A549 (cell line): Measurements from ENCODE around the gene SORCS3. TPM values are rescaled to one million over a fixed set of nuclear protein-coding genes. Genes with fewer than 3 reads are reported as not detected.

Experiments
- ATAC-seq, 2 experiments: fragments of 200-7000 bp in 1 of 2; fragments of >200 bp in 1 of 2; cut with Nextera tagmentation in 1 of 2; cut with Tn5 transposase in 1 of 2; 3 replicates each; pipeline versions ENCODE4 v1.8.0 to v1.9.1; 2018 to 2020; ENCODE audit warnings: mild to moderate bottlenecking in 1 of 2, moderate library complexity in 1 of 2
- CTCF ChIA-PET: fragments of 300-600 bp; sonication (Branson Sonifier 250); formaldehyde crosslinking; extraction: SDS; loops from one replicate; lab custom pipeline; 2021; ENCODE audit warnings: antibody characterized with exemption, inconsistent platforms; lab: Yijun Ruan, JAX
- POLR2A ChIA-PET: fragments of 350-600 bp; formaldehyde crosslinking; extraction: SDS; loops from one replicate; lab custom pipeline; 2021; ENCODE audit warnings: antibody characterized with exemption, inconsistent platforms; lab: Yijun Ruan, JAX
- DNase-seq, 2 experiments: peaks; one replicate each; pipeline versions ENCODE4 v3.0.0 to v3.0.0-alpha.2; 2011 to 2016; ENCODE audit warnings: low read depth in 1 of 2, low spot score in 1 of 2
- FAIRE-seq: peaks from 2 replicates; lab custom pipeline; 2011; peaks lifted over from hg19 to GRCh38; lab: Jason Lieb, UNC
- H3K27ac ChIP-seq, 2 experiments: fragments of >200 bp; sonication (Bioruptor Twin); formaldehyde crosslinking; 3 replicates each; pipeline ENCODE4 v1.5.1; 2016 to 2017
- H3K4me1 ChIP-seq: fragments of >200 bp; sonication (Bioruptor Twin); formaldehyde crosslinking; 3 replicates; pipeline ENCODE4 v1.6.1; 2016
- H3K4me2 ChIP-seq: fragments of >200 bp; sonication (Bioruptor Twin); formaldehyde crosslinking; 3 replicates; pipeline ENCODE4 v1.6.1; 2016
- H3K4me3 ChIP-seq: fragments of >200 bp; sonication (Bioruptor Twin); formaldehyde crosslinking; 3 replicates; pipeline ENCODE4 v1.5.1; 2016
- H3K9me3 ChIP-seq: fragments of >200 bp; sonication (Bioruptor Twin); formaldehyde crosslinking; 3 replicates; pipeline ENCODE4 v1.6.1; 2016
- CHD4 ChIP-seq: fragments of 200-600 bp; sonication (generic); IDR thresholded peaks from 2 replicates; pipeline ENCODE4 v1.6.1; 2016; ENCODE audit warnings: antibody characterized with exemption, mild to moderate bottlenecking, borderline replicate concordance
- E2F6 ChIP-seq: IDR thresholded peaks from 2 replicates; pipeline ENCODE4 v1.6.1; 2012; ENCODE audit warnings: low read depth, borderline replicate concordance
- EHF ChIP-seq: fragments of 250-450 bp; sonication (Bioruptor Pico); IDR thresholded peaks from 2 replicates; pipeline ENCODE4 v1.5.0; 2020; ENCODE audit warnings: mild to moderate bottlenecking
- ESRRA ChIP-seq: fragments of 150-350 bp; IDR thresholded peaks from 2 replicates; pipeline ENCODE4 v1.6.1; 2014; ENCODE audit warnings: mild to moderate bottlenecking, low read length, borderline replicate concordance
- FOSB ChIP-seq: fragments of 250-450 bp; sonication (Bioruptor Pico); IDR thresholded peaks from 2 replicates; pipeline ENCODE4 v1.5.0; 2020; ENCODE audit warnings: mild to moderate bottlenecking, moderate library complexity
- FOSL2 ChIP-seq, 2 experiments: fragments of 450-650 bp in 1 of 2; fragments of >200 bp in 1 of 2; sonication (Bioruptor Twin) in 1 of 2; formaldehyde crosslinking; IDR thresholded peaks; 2 replicates each; pipeline versions ENCODE4 v1.5.0 to v1.6.1; 2016 to 2020; ENCODE audit warnings: mild to moderate bottlenecking in 1 of 2, moderate library complexity in 1 of 2
- GATA3 ChIP-seq: IDR thresholded peaks from 2 replicates; pipeline ENCODE4 v1.6.1; 2012; ENCODE audit warnings: borderline replicate concordance
- HOXB13 ChIP-seq: fragments of 250-450 bp; sonication (Bioruptor Pico); IDR thresholded peaks from 2 replicates; pipeline ENCODE4 v1.5.0; 2020; ENCODE audit warnings: low read depth, mild to moderate bottlenecking, moderate library complexity
- HOXB5 ChIP-seq: fragments of 250-450 bp; sonication (Bioruptor Pico); IDR thresholded peaks from 2 replicates; pipeline ENCODE4 v1.5.0; 2020; ENCODE audit warnings: mild to moderate bottlenecking, moderate library complexity
- JUN ChIP-seq, 2 experiments: fragments of >200 bp; sonication (Bioruptor Twin); formaldehyde crosslinking; IDR thresholded peaks; 2 replicates in 1 of 2; 3 replicates in 1 of 2; pipeline ENCODE4 v1.6.1; 2016 to 2017
- JUNB ChIP-seq: fragments of >200 bp; sonication (Bioruptor Twin); formaldehyde crosslinking; IDR thresholded peaks from 2 replicates; pipeline ENCODE4 v1.6.1; 2016
- KDM1A ChIP-seq: fragments of 200-600 bp; sonication (generic); IDR thresholded peaks from 2 replicates; pipeline ENCODE4 v1.6.1; 2016; ENCODE audit warnings: low read depth, mild to moderate bottlenecking
- KDM5A ChIP-seq: fragments of 200-600 bp; sonication (generic); IDR thresholded peaks from 2 replicates; pipeline ENCODE4 v1.6.1; 2016; ENCODE audit warnings: antibody characterized with exemption, mild to moderate bottlenecking
- NFE2L2 ChIP-seq: fragments of 150-350 bp; conservative IDR thresholded peaks from 2 replicates; pipeline ENCODE4 v1.6.1; 2014; ENCODE audit warnings: low read length
- NPAS2 ChIP-seq: fragments of 250-450 bp; sonication (Bioruptor Pico); IDR thresholded peaks from 2 replicates; pipeline ENCODE4 v1.8.0; 2022; ENCODE audit warnings: mild to moderate bottlenecking, moderate library complexity, borderline replicate concordance
- PHF8 ChIP-seq: fragments of 200-600 bp; sonication (generic); IDR thresholded peaks from 2 replicates; pipeline ENCODE4 v1.6.1; 2016; ENCODE audit warnings: low read depth, mild to moderate bottlenecking, antibody characterized with exemption, moderate library complexity, borderline replicate concordance
- RCOR1 ChIP-seq: fragments of 150-350 bp; IDR thresholded peaks from 2 replicates; pipeline ENCODE4 v1.6.1; 2014; ENCODE audit warnings: antibody characterized with exemption, low read length, low read depth
- RFX5 ChIP-seq: fragments of 450-650 bp; IDR thresholded peaks from 2 replicates; pipeline ENCODE4 v1.7.1; 2014; ENCODE audit warnings: antibody characterized with exemption, mild to moderate bottlenecking, moderate library complexity
- RNF2 ChIP-seq: fragments of 200-600 bp; sonication (generic); IDR thresholded peaks from 2 replicates; pipeline ENCODE4 v1.6.1; 2016; ENCODE audit warnings: low read depth, mild to moderate bottlenecking, antibody characterized with exemption, moderate library complexity, borderline replicate concordance
- SREBF2 ChIP-seq: fragments of 450-650 bp; IDR thresholded peaks from 2 replicates; pipeline ENCODE4 v1.6.1; 2014; ENCODE audit warnings: mild to moderate bottlenecking, moderate library complexity
- TFCP2L1 ChIP-seq: fragments of 250-450 bp; sonication (Bioruptor Pico); IDR thresholded peaks from 2 replicates; pipeline ENCODE4 v1.5.0; 2021; ENCODE audit warnings: mild to moderate bottlenecking
- USF2 ChIP-seq: fragments of 450-650 bp; IDR thresholded peaks from 2 replicates; pipeline ENCODE4 v1.6.1; 2014; ENCODE audit warnings: antibody characterized with exemption
- ZC3H11A ChIP-seq: fragments of 450-650 bp; IDR thresholded peaks from 2 replicates; pipeline ENCODE4 v1.6.1; 2014; ENCODE audit warnings: antibody characterized with exemption, mild to moderate bottlenecking
- ZFP36 ChIP-seq: fragments of 450-650 bp; IDR thresholded peaks from 2 replicates; pipeline ENCODE4 v1.6.1; 2014; ENCODE audit warnings: borderline replicate concordance; ENCODE audit not compliant: partially characterized antibody
- WGBS: methylation state at CpG from one replicate; pipeline ENCODE4 v1.1.6; 2017; ENCODE audit errors: missing lambda C conversion rate; 5-methylcytosine and 5-hydroxymethylcytosine counted together
- polyA plus RNA-seq, 4 experiments: library from polyadenylated mRNA; depleted of rRNA in 3 of 4; stranded (reverse); fragments of >200 nt; fragmentation: RNase III in 1 of 4; extraction: RNeasy Plus Mini Kit Qiagen cat#74134 plus additional on column Dnase treatment in 1 of 4; gene quantifications; 2 replicates in 3 of 4; 3 replicates in 1 of 4; pipeline ENCODE4 v1.2.3, GENCODE V29; 2011 to 2017
- TF ChIP-seq, protein P1 (sequence below): IDR thresholded peaks from 2 replicates; pipeline ENCODE4 v1.6.1; 2012
- TF ChIP-seq, protein P2 (sequence below): fragments of >200 bp; sonication (Bioruptor Twin); formaldehyde crosslinking; IDR thresholded peaks from 2 replicates; pipeline ENCODE4 v1.6.1; 2016
- TF ChIP-seq, protein P3 (sequence below): fragments of 150-350 bp; IDR thresholded peaks from 2 replicates; pipeline ENCODE4 v1.6.1; 2014; ENCODE audit warnings: low read depth, mild to moderate bottlenecking, low read length
- TF ChIP-seq, protein P4 (sequence below): fragments of 250-450 bp; sonication (Bioruptor Pico); IDR thresholded peaks from 2 replicates; pipeline ENCODE4 v1.5.0; 2020; ENCODE audit warnings: low read depth, mild to moderate bottlenecking, moderate library complexity
- TF ChIP-seq, protein P5 (sequence below): IDR thresholded peaks from 2 replicates; pipeline ENCODE4 v1.6.1; 2012

SORCS3 gene
- polyA plus RNA-seq, 2 of the 4 experiments (the other 2 are of a cell fraction) = not detected

DNA sequence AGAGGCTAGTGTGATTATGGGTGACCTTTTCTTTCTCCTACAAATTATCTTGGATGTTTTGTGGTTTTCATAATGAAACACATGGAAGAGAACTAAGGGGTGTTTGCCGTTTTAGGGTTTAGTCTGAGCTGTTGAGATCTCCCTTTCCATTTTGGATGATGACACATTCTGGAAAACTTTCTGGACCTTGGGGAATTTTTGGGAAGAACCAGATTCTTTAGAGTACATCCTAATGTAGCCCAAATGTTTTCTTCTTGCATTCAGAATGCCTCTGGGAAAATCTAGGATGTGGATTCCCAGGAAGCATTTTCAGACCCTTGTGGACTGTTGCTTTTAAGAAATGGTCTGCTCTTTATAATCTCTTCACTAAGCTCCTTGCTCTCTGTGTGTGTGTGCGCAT is 165.7 kb downstream of the SORCS3 start:
- POLR2A ChIA-PET = no interaction called here
- Histone ChIP-seq H3K4me1 (no peaks in the 10 kb centered on the region), H3K4me3 (no peak overlapping the region), H3K9me3 (no peaks in the 10 kb centered on the region), H3K27ac (no peak overlapping the region), H3K4me2 (no peak overlapping the region)
- ATAC-seq (no peak), FAIRE-seq (no peak), DNase-seq (no peak)
- no peak for TF ChIP-seq HOXB13
- TF ChIP-seq USF2 = no peak
- TF ChIP-seq SREBF2 = no peak
- TF ChIP-seq, protein P1, sequence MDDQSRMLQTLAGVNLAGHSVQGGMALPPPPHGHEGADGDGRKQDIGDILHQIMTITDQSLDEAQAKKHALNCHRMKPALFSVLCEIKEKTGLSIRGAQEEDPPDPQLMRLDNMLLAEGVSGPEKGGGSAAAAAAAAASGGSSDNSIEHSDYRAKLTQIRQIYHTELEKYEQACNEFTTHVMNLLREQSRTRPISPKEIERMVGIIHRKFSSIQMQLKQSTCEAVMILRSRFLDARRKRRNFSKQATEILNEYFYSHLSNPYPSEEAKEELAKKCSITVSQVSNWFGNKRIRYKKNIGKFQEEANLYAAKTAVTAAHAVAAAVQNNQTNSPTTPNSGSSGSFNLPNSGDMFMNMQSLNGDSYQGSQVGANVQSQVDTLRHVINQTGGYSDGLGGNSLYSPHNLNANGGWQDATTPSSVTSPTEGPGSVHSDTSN = no peak
- TF ChIP-seq, protein P2, sequence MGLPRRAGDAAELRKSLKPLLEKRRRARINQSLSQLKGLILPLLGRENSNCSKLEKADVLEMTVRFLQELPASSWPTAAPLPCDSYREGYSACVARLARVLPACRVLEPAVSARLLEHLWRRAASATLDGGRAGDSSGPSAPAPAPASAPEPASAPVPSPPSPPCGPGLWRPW = no peak
- no peak for TF ChIP-seq FOSL2 (IDR thresholded peaks at IDR 0.05)
- TF ChIP-seq FOSL2 (CRISPR knock-in tag; IDR thresholded peaks at IDR 0.05) = no peak
- no peak for TF ChIP-seq HOXB5
- no peak for TF ChIP-seq PHF8
- no peak for TF ChIP-seq NPAS2 (CRISPR knock-in tag)
- no peak for TF ChIP-seq RCOR1
- no peak for TF ChIP-seq FOSB (CRISPR knock-in tag)
- TF ChIP-seq, protein P3, sequence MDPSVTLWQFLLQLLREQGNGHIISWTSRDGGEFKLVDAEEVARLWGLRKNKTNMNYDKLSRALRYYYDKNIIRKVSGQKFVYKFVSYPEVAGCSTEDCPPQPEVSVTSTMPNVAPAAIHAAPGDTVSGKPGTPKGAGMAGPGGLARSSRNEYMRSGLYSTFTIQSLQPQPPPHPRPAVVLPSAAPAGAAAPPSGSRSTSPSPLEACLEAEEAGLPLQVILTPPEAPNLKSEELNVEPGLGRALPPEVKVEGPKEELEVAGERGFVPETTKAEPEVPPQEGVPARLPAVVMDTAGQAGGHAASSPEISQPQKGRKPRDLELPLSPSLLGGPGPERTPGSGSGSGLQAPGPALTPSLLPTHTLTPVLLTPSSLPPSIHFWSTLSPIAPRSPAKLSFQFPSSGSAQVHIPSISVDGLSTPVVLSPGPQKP = no peak
- TF ChIP-seq RNF2 = no peak
- no peak for TF ChIP-seq TFCP2L1 (CRISPR knock-in tag)
- TF ChIP-seq RFX5 = no peak
- TF ChIP-seq JUNB = no peak
- no peak for TF ChIP-seq KDM1A
- TF ChIP-seq CHD4 = no peak
- no peak for TF ChIP-seq E2F6
- no peak for TF ChIP-seq ZFP36
- WGBS = 50% methylated on average over 2 of the region's 2 CpGs
- CTCF ChIA-PET = no interaction called here

DNA sequence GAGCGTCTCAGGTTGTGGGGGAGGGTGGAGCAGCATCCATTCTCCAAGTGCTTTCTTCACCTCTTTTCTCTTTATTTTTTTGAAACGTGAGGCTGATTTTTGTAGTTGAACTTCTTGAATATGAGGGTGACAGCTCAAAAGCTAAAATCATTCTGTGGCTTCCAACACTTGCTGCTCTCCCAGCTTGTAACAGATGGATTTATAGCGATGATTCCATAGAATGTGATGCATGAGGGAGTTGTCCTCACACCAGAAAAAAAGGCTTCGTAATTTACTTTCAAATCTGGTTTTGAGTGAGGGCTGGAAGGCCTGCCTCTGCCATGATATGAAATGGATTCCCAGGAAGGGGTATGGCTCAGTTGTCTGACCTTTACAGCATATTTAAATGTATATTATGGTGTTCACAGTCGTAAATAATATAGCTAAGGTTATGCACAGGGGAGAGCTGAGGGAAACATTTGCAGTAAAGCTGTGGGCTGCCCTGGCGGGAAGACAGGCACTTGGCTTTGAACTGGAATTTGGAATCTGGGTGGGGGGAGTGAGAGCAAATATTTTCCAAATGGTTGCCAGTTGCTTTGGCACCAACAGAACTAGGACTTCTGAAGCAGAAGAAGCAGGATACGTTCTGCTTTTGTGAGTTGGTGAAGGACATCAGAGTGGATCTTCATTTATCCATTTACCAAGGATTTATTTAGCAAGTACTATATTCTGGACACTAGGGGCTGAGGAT is 166.7 kb downstream of the SORCS3 start:
- FAIRE-seq (no peak), ATAC-seq (no peak), DNase-seq (no peak)
- H3K9me3 ChIP-seq = no peaks in the 10 kb centered on the region
- WGBS = 10% methylated on average over 7 of the region's 7 CpGs
- POLR2A ChIA-PET = no interaction called here
- CTCF ChIA-PET = no interaction called here
- no peaks in the 10 kb centered on the region for H3K4me1 ChIP-seq
- no peak overlapping the region for H3K4me3 ChIP-seq
- no peak overlapping the region; a peak in 1 of 6 replicates for H3K27ac ChIP-seq
- no peak overlapping the region for H3K4me2 ChIP-seq
- no peak for TF ChIP-seq KDM5A
- no peak for TF ChIP-seq ZC3H11A
- TF ChIP-seq, protein P4, sequence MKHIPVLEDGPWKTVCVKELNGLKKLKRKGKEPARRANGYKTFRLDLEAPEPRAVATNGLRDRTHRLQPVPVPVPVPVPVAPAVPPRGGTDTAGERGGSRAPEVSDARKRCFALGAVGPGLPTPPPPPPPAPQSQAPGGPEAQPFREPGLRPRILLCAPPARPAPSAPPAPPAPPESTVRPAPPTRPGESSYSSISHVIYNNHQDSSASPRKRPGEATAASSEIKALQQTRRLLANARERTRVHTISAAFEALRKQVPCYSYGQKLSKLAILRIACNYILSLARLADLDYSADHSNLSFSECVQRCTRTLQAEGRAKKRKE (CRISPR knock-in tag) = no peak
- TF ChIP-seq, protein P1 = no peak
- no peak for TF ChIP-seq JUN (IDR thresholded peaks at IDR 0.05)
- no peak for TF ChIP-seq JUNB
- TF ChIP-seq NFE2L2 = no peak
- no peak for TF ChIP-seq RNF2
- no peak for TF ChIP-seq HOXB5
- no peak for TF ChIP-seq EHF (CRISPR knock-in tag)
- no peak for TF ChIP-seq ESRRA
- no peak for TF ChIP-seq USF2
- no peak for TF ChIP-seq GATA3
- TF ChIP-seq, protein P5, sequence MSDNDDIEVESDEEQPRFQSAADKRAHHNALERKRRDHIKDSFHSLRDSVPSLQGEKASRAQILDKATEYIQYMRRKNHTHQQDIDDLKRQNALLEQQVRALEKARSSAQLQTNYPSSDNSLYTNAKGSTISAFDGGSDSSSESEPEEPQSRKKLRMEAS = no peak
